ENCODE data around the gene HEBP1. TPM values are rescaled to one million over a fixed set of nuclear protein-coding genes. Genes with fewer than 3 reads are reported as not detected.

HEBP1 gene
- total RNA-seq, 3 donors from 2014 or later (not counting 1 experiment from before 2014, with no cell fraction given), result 10.8 to 13.5 (median 11.9) TPM

GRCh38 chr12:12977231-12977630 is 22.8 kb downstream of the HEBP1 start:
- no peak for DNase-seq
- Mint-ChIP-seq H3K36me3 (peaks cover 17% of the 10 kb centered on the region), H3K4me3 (no peak overlapping the region), H3K27ac (no peak overlapping the region), H3K9me3 (peaks cover 3 to 8% of the 10 kb centered on the region in 2 donors), H3K4me1 (no peaks in the 10 kb centered on the region), H3K27me3 (ENCODE audit: low read depth in 2 of 2) (no peaks in the 10 kb centered on the region)
- Histone ChIP-seq H3K36me3 (ENCODE audit: control insufficient read depth, insufficient read depth, low read length) (peaks cover 13% of the 10 kb centered on the region), H3K4me1 (ENCODE audit: control insufficient read depth, insufficient read depth, low read length) (no peaks in the 10 kb centered on the region), H3K9me3 (ENCODE audit: control insufficient read depth, insufficient read depth, low read length) (peaks cover 4% of the 10 kb centered on the region), H3K27ac (ENCODE audit: low read length) (no peak overlapping the region), H3K4me3 (ENCODE audit: low read length) (no peak overlapping the region), H3K27me3 (ENCODE audit: control insufficient read depth, insufficient read depth, low read length) (no peaks in the 10 kb centered on the region)
- TF ChIP-seq, protein P1, sequence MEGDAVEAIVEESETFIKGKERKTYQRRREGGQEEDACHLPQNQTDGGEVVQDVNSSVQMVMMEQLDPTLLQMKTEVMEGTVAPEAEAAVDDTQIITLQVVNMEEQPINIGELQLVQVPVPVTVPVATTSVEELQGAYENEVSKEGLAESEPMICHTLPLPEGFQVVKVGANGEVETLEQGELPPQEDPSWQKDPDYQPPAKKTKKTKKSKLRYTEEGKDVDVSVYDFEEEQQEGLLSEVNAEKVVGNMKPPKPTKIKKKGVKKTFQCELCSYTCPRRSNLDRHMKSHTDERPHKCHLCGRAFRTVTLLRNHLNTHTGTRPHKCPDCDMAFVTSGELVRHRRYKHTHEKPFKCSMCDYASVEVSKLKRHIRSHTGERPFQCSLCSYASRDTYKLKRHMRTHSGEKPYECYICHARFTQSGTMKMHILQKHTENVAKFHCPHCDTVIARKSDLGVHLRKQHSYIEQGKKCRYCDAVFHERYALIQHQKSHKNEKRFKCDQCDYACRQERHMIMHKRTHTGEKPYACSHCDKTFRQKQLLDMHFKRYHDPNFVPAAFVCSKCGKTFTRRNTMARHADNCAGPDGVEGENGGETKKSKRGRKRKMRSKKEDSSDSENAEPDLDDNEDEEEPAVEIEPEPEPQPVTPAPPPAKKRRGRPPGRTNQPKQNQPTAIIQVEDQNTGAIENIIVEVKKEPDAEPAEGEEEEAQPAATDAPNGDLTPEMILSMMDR (IDR thresholded peaks at IDR 0.05), result no peak
- intact Hi-C loops (cut with micrococcal nuclease), result no loop called here
- 87% methylated on average over 4 of the region's 4 CpGs for WGBS (ENCODE audit: insufficient coverage)
- no peak for ATAC-seq

- Histone ChIP-seq H3K36me3 (ENCODE audit: control insufficient read depth, insufficient read depth, low read length) (peaks cover 12% of the 10 kb centered on the region), H3K4me3 (ENCODE audit: low read length) (no peak overlapping the region), H3K4me1 (ENCODE audit: control insufficient read depth, insufficient read depth, low read length) (no peaks in the 10 kb centered on the region), H3K27me3 (ENCODE audit: control insufficient read depth, insufficient read depth, low read length) (no peaks in the 10 kb centered on the region), H3K9me3 (ENCODE audit: control insufficient read depth, insufficient read depth, low read length) (peaks cover 4% of the 10 kb centered on the region), H3K27ac (ENCODE audit: low read length) (no peak overlapping the region)
- no peak overlapping the region for H3K4me3 Mint-ChIP-seq
- ATAC-seq (no peak), DNase-seq (no peak)
- H3K36me3 Mint-ChIP-seq, result peaks cover 21% of the 10 kb centered on the region
- H3K4me1 Mint-ChIP-seq, result no peaks in the 10 kb centered on the region
- TF ChIP-seq, protein P1 (IDR thresholded peaks at IDR 0.05), result no peak
- intact Hi-C loops (cut with micrococcal nuclease), result no loop called here
- no peaks in the 10 kb centered on the region for H3K27me3 Mint-ChIP-seq (ENCODE audit: low read depth in 2 of 2)
- H3K9me3 Mint-ChIP-seq, result peaks cover 4 to 8% of the 10 kb centered on the region in 2 donors
- 95% methylated on average over 2 of the region's 2 CpGs for WGBS (ENCODE audit: insufficient coverage)
- no peak overlapping the region for H3K27ac Mint-ChIP-seq
Observed at GRCh38 chr12:12976366-12976765, 23.7 kb downstream of the HEBP1 start.

GRCh38 chr12:12975322-12976077 is 24.6 kb downstream of the HEBP1 start:
- intact Hi-C loops (cut with micrococcal nuclease), result no loop called here
- Histone ChIP-seq H3K4me1 (ENCODE audit: control insufficient read depth, insufficient read depth, low read length) (no peaks in the 10 kb centered on the region), H3K9me3 (ENCODE audit: control insufficient read depth, insufficient read depth, low read length) (peaks cover 4% of the 10 kb centered on the region), H3K4me3 (ENCODE audit: low read length) (no peak overlapping the region), H3K27ac (ENCODE audit: low read length) (no peak overlapping the region), H3K36me3 (ENCODE audit: control insufficient read depth, insufficient read depth, low read length) (peaks cover 10% of the 10 kb centered on the region), H3K27me3 (ENCODE audit: control insufficient read depth, insufficient read depth, low read length) (no peaks in the 10 kb centered on the region)
- WGBS (ENCODE audit: insufficient coverage), result 92% methylated on average over 14 of the region's 14 CpGs
- DNase-seq (no peak), ATAC-seq (no peak)
- Mint-ChIP-seq H3K27me3 (ENCODE audit: low read depth in 2 of 2) (no peaks in the 10 kb centered on the region), H3K4me3 (no peak overlapping the region), H3K9me3 (peaks cover 4 to 8% of the 10 kb centered on the region in 2 donors), H3K4me1 (no peaks in the 10 kb centered on the region), H3K27ac (no peak overlapping the region), H3K36me3 (peaks cover 21% of the 10 kb centered on the region)
- TF ChIP-seq, protein P1 (IDR thresholded peaks at IDR 0.05), result no peak

DNA sequence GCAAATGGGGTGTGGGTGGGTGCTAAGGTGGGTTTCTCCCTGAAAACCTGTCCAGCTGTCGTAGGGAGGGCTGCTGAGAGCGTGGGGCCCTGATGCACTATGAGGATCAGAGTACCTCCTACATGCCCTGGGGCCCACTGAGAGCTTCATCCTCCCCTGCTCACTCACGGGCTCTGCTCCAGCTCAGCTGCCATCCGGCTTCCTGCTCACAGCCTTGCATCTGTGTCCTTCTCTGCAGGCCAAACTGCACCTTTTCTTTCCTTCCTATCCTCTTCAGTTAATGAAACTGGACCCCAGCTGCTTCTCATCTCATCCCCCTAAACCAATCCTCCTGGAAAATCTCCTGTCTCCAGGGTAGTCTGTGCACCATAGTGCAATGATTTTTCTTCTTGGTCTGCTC is 25.9 kb downstream of the HEBP1 start:
- no peak for ATAC-seq
- WGBS (ENCODE audit: insufficient coverage), result 93% methylated on average over 4 of the region's 4 CpGs

More for the DNA sequence above, 25.9 kb downstream of the HEBP1 start:
- Histone ChIP-seq H3K4me3 (ENCODE audit: low read length) (no peak overlapping the region), H3K9me3 (ENCODE audit: control insufficient read depth, insufficient read depth, low read length) (peaks cover 4% of the 10 kb centered on the region), H3K36me3 (ENCODE audit: control insufficient read depth, insufficient read depth, low read length) (peaks cover 10% of the 10 kb centered on the region), H3K4me1 (ENCODE audit: control insufficient read depth, insufficient read depth, low read length) (no peaks in the 10 kb centered on the region), H3K27me3 (ENCODE audit: control insufficient read depth, insufficient read depth, low read length) (no peaks in the 10 kb centered on the region), H3K27ac (ENCODE audit: low read length) (no peak overlapping the region)
- H3K36me3 Mint-ChIP-seq, result peaks cover 21% of the 10 kb centered on the region
- H3K9me3 Mint-ChIP-seq, result peaks cover 4 to 8% of the 10 kb centered on the region in 2 donors
- no peak overlapping the region for H3K4me3 Mint-ChIP-seq
- no peaks in the 10 kb centered on the region for H3K4me1 Mint-ChIP-seq
- H3K27me3 Mint-ChIP-seq (ENCODE audit: low read depth in 2 of 2), result no peaks in the 10 kb centered on the region
- intact Hi-C loops (cut with micrococcal nuclease), result no loop called here
- no peak overlapping the region for H3K27ac Mint-ChIP-seq
- TF ChIP-seq, protein P1 (IDR thresholded peaks at IDR 0.05), result no peak
- no peak for DNase-seq

Measured in natural killer cell (primary cell).